HG03442 (cell line): ENCODE data around the gene RABEPK.
"Not testable (repeated sequence)": the region's sequence is repeated elsewhere in the genome, so short reads cannot be mapped to it uniquely, and the experiment has no call there.

Experiments
- ATAC-seq: cut with Tn5 transposase; IDR thresholded peaks from one replicate; pipeline ENCODE4 v1.9.1; 2021; ENCODE audit warnings: mild to moderate bottlenecking, moderate library complexity; ENCODE audit not compliant: unreplicated experiment

The RABEPK gene

GRCh38 chr9:125190361-125190801 lies 10.0 kb upstream of the RABEPK start:
- ATAC-seq: no peak

- ATAC-seq: not testable (repeated sequence)
Observed at GRCh38 chr9:125194466-125194865, 5.9 kb upstream of the RABEPK start.

GRCh38 chr9:125195591-125195990 lies 4.8 kb upstream of the RABEPK start:
- not testable (repeated sequence) for ATAC-seq

GRCh38 chr9:125202846-125203618 lies 2.7 kb downstream of the RABEPK start:
- no peak for ATAC-seq

- ATAC-seq: no peak
Observed at GRCh38 chr9:125204477-125204876, 4.1 kb downstream of the RABEPK start.

- no peak for ATAC-seq
Observed at GRCh38 chr9:125214186-125214585, 13.8 kb downstream of the RABEPK start.

GRCh38 chr9:125218621-125219020 lies 18.3 kb downstream of the RABEPK start:
- no peak for ATAC-seq

GRCh38 chr9:125224858-125225257 lies 24.5 kb downstream of the RABEPK start:
- ATAC-seq: not testable (repeated sequence)

GRCh38 chr9:125227761-125228160 lies 27.4 kb downstream of the RABEPK start:
- ATAC-seq: no peak

- ATAC-seq: no peak
Observed at GRCh38 chr9:125233678-125234077, 33.3 kb downstream of the RABEPK start.

- ATAC-seq: not testable (repeated sequence)
Observed at GRCh38 chr9:125234099-125234498, 33.8 kb downstream of the RABEPK start.

- no peak for ATAC-seq
Observed at GRCh38 chr9:125235804-125236519, 35.6 kb downstream of the RABEPK start.

- not testable (repeated sequence) for ATAC-seq
Observed at GRCh38 chr9:125236520-125237159, 36.3 kb downstream of the RABEPK start.

- no peak for ATAC-seq
Observed at GRCh38 chr9:125238127-125238914, 38.0 kb downstream of the RABEPK start.

- ATAC-seq: no peak
Observed at GRCh38 chr9:125238915-125239446, 38.6 kb downstream of the RABEPK start.

GRCh38 chr9:125239631-125240597 lies 39.6 kb downstream of the RABEPK start:
- ATAC-seq: no peak

GRCh38 chr9:125240649-125240999 lies 40.3 kb downstream of the RABEPK start:
- ATAC-seq: no peak

GRCh38 chr9:125241000-125241862 lies 40.9 kb downstream of the RABEPK start, which contains the start of gene HSPA5:
Gene HSPA5, minus strand, starts transcription at chr9:125241343. Its CDS starts 217 bp downstream, at chr9:125241126.
- ATAC-seq: peak; percentile 91
